ENCODE results near the gene ENO4. TPM values are rescaled to one million over a fixed set of nuclear protein-coding genes. Genes with fewer than 3 reads are reported as not detected.

ENO4 gene
- total RNA-seq, 1 donor from 2014 or later = 0.45 TPM

GRCh38 chr10:116811691-116812090 is 37.6 kb upstream of the ENO4 start:
- no peaks in the 10 kb centered on the region for H3K9me3 Mint-ChIP-seq (ENCODE audit: low read depth)
- no peak overlapping the region for H3K27ac Mint-ChIP-seq (ENCODE audit: unreplicated experiment)
- H3K4me1 Mint-ChIP-seq (ENCODE audit: low read depth) = no peaks in the 10 kb centered on the region
- H3K4me3 Mint-ChIP-seq (ENCODE audit: unreplicated experiment) = no peak overlapping the region
- H3K27me3 Mint-ChIP-seq (ENCODE audit: low read depth) = peaks cover 28% of the 10 kb centered on the region
- H3K36me3 Mint-ChIP-seq (ENCODE audit: low read depth) = no peaks in the 10 kb centered on the region
- DNase-seq (ENCODE audit: low spot score) = no peak
- no peak for TF ChIP-seq CTCF (IDR thresholded peaks at IDR 0.05)

- H3K36me3 Mint-ChIP-seq (ENCODE audit: low read depth) = no peaks in the 10 kb centered on the region
- H3K27me3 Mint-ChIP-seq (ENCODE audit: low read depth) = peaks cover 33% of the 10 kb centered on the region
- H3K4me1 Mint-ChIP-seq (ENCODE audit: low read depth) = no peaks in the 10 kb centered on the region
- TF ChIP-seq CTCF (IDR thresholded peaks at IDR 0.05) = no peak
- no peaks in the 10 kb centered on the region for H3K9me3 Mint-ChIP-seq (ENCODE audit: low read depth)
- H3K27ac Mint-ChIP-seq (ENCODE audit: unreplicated experiment) = no peak overlapping the region
- no peak for DNase-seq (ENCODE audit: low spot score)
- no peak overlapping the region for H3K4me3 Mint-ChIP-seq (ENCODE audit: unreplicated experiment)
These were observed 33.5 kb upstream of the ENO4 start for GRCh38 chr10:116815641-116816415.

DNA sequence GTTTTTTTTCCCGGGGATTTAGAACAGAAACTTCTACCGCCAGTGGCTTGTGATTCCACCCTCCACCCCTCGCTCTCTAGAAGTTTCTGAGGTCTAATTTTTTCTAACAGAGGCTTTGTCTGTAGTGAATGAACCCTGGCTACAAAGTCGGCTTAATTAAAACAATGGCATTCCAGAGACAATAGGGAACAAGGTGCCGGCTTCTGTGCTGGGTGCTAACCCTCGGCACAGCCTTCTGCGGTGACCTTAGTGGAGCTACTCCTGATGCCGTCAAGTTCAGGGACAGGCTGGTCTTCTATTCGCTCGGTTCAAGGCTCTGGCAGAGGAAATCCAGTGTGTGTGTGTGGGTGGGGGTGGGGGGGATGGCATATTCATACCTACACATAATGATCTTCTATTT is 32.1 kb upstream of the ENO4 start:
- Mint-ChIP-seq H3K9me3 (ENCODE audit: low read depth) (peaks cover 1% of the 10 kb centered on the region), H3K4me3 (ENCODE audit: unreplicated experiment) (no peak overlapping the region), H3K27ac (ENCODE audit: unreplicated experiment) (no peak overlapping the region), H3K36me3 (ENCODE audit: low read depth) (no peaks in the 10 kb centered on the region), H3K4me1 (ENCODE audit: low read depth) (no peaks in the 10 kb centered on the region), H3K27me3 (ENCODE audit: low read depth) (peaks cover 33% of the 10 kb centered on the region)
- DNase-seq (ENCODE audit: low spot score) = no peak
- no peak for TF ChIP-seq CTCF (IDR thresholded peaks at IDR 0.05)

GRCh38 chr10:116817780-116818343 is 31.4 kb upstream of the ENO4 start:
- Mint-ChIP-seq H3K4me1 (ENCODE audit: low read depth) (no peaks in the 10 kb centered on the region), H3K27me3 (ENCODE audit: low read depth) (peaks cover 31% of the 10 kb centered on the region), H3K36me3 (ENCODE audit: low read depth) (no peaks in the 10 kb centered on the region), H3K9me3 (ENCODE audit: low read depth) (peaks cover 3% of the 10 kb centered on the region), H3K4me3 (ENCODE audit: unreplicated experiment) (no peak overlapping the region), H3K27ac (ENCODE audit: unreplicated experiment) (no peak overlapping the region)
- DNase-seq (ENCODE audit: low spot score) = no peak
- TF ChIP-seq CTCF (IDR thresholded peaks at IDR 0.05) = no peak

DNA sequence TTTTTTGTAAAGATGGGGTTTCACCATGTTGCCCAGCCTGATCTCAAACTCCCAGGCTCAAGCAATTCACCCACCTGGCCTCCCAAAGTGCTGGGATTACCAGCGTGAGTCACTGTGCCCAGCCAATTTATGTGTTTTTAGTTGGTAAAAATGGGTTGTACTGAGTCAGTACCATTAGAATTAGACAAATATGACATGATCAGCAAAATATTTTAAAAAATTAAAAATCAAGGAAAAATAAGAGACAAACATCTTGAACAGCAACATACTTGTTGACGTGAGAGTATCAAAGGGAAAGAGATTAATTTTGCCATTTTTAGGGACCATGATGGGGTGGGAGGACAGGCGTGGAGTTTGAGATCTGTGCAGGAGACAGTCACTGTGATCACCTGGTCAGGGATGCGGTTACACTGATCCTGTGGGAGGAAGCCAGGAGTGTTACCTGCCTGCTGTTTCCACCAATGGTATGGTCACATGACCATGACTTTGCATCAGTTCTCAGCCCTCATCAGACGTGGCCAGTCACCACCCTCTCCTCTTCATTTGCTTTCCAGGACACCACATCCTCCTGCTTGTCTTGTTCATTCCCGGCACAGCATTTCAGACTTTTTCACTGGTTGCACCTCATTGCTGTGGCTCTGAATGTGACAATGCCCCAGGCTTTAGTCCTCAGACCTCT is 29.2 kb upstream of the ENO4 start:
- H3K27me3 Mint-ChIP-seq (ENCODE audit: low read depth) = peaks cover 19% of the 10 kb centered on the region
- no peaks in the 10 kb centered on the region for H3K4me1 Mint-ChIP-seq (ENCODE audit: low read depth)
- no peak overlapping the region for H3K4me3 Mint-ChIP-seq (ENCODE audit: unreplicated experiment)
- H3K9me3 Mint-ChIP-seq (ENCODE audit: low read depth) = peaks cover 3% of the 10 kb centered on the region
- DNase-seq (ENCODE audit: low spot score) = no peak
- no peak overlapping the region for H3K27ac Mint-ChIP-seq (ENCODE audit: unreplicated experiment)
- TF ChIP-seq CTCF (IDR thresholded peaks at IDR 0.05) = no peak
- H3K36me3 Mint-ChIP-seq (ENCODE audit: low read depth) = no peaks in the 10 kb centered on the region
